GM12878 (cell line): Measurements from ENCODE around the gene RIPOR1. TPM values are rescaled to one million over a fixed set of nuclear protein-coding genes. Genes with fewer than 3 reads are reported as not detected.
"Not testable (repeated sequence)": the region's sequence is repeated elsewhere in the genome, so short reads cannot be mapped to it uniquely, and the experiment has no call there.

Source experiments
- ATAC-seq: fragments of 200-7000 bp; cut with Tn5 transposase; 3 replicates; pipeline ENCODE4 v1.9.1; 2020; ENCODE audit warnings: mild to moderate bottlenecking, moderate library complexity
- BruUV-seq: library from RNA; stranded (reverse); fragments of 400-500 nt; replicated peaks from 2 replicates; lab custom pipeline; 2021; lab: Mats Ljungman, UMichigan
- CTCF ChIA-PET: fragments of 300-600 bp; sonication (Branson Sonifier 250); formaldehyde crosslinking; extraction: SDS; loops from one replicate; lab custom pipeline; 2021; ENCODE audit warnings: inconsistent platforms; lab: Yijun Ruan, JAX
- POLR2A ChIA-PET: fragments of 350-600 bp; formaldehyde crosslinking; extraction: SDS; loops from one replicate; lab custom pipeline; 2021; ENCODE audit warnings: inconsistent platforms; lab: Charles Lee
- RAD21 ChIA-PET: fragments of 300-600 bp; sonication (Branson Sonifier 250); formaldehyde crosslinking; loops from one replicate; lab custom pipeline; 2023; ENCODE audit warnings: antibody characterized with exemption; ENCODE audit not compliant: unreplicated experiment; lab: Charles Lee
- SMC1A ChIA-PET: fragments of 300-600 bp; sonication (Branson Sonifier 250); formaldehyde crosslinking; loops from one replicate; lab custom pipeline; 2023; ENCODE audit not compliant: unreplicated experiment, uncharacterized antibody; lab: Charles Lee
- DNase-seq: peaks from one replicate; pipeline ENCODE4 v3.0.0-alpha.2; 2011; ENCODE audit warnings: low read depth, low spot score
- FAIRE-seq: peaks from 3 replicates; lab custom pipeline; 2011; peaks lifted over from hg19 to GRCh38; lab: Jason Lieb, UNC
- H2AFZ ChIP-seq: 2 replicates; pipeline ENCODE4 v1.6.0; 2011; ENCODE audit warnings: low read depth, low read length, control low read depth; ENCODE audit not compliant: control insufficient read depth
- H3K27ac ChIP-seq: 2 replicates; pipeline ENCODE4 v1.5.1; 2011; ENCODE audit warnings: control low read depth; ENCODE audit not compliant: control insufficient read depth, insufficient read depth
- H3K27me3 ChIP-seq, 2 experiments: replicated peaks in 1 of 2; 2 replicates each; pipeline versions ENCODE4 v1.6.0 to v1.6.1; 2011; ENCODE audit warnings: low read length in 1 of 2; ENCODE audit not compliant: control insufficient read depth in 2 of 2, insufficient read depth in 2 of 2
- H3K36me3 ChIP-seq, 2 experiments: 2 replicates each; pipeline ENCODE4 v1.5.1; 2011; ENCODE audit warnings: low read length in 1 of 2; ENCODE audit not compliant: control insufficient read depth in 2 of 2, insufficient read depth in 2 of 2
- H3K4me1 ChIP-seq: 2 replicates; pipeline ENCODE4 v1.6.1; 2011; ENCODE audit warnings: mild to moderate bottlenecking, low read length, moderate library complexity, mixed read lengths; ENCODE audit not compliant: control insufficient read depth, insufficient read depth
- H3K4me2 ChIP-seq: 2 replicates; pipeline ENCODE4 v1.6.0; 2011; ENCODE audit warnings: control low read depth; ENCODE audit not compliant: control insufficient read depth, insufficient read depth
- H3K4me3 ChIP-seq: fragments of 200-600 bp; sonication (generic); 2 replicates; pipeline ENCODE4 v1.5.1; 2016
- H3K79me2 ChIP-seq: 2 replicates; pipeline ENCODE4 v1.6.0; 2011; ENCODE audit warnings: low read length; ENCODE audit not compliant: control insufficient read depth, insufficient read depth
- H3K9ac ChIP-seq: 2 replicates; pipeline ENCODE4 v1.8.0; 2011; ENCODE audit warnings: low read length, control low read depth, mixed read lengths; ENCODE audit not compliant: control insufficient read depth, insufficient read depth
- H3K9me3 ChIP-seq: replicated peaks from 3 replicates; pipeline ENCODE4 v1.5.1; 2011; ENCODE audit warnings: mild to moderate bottlenecking, low read length; ENCODE audit not compliant: control insufficient read depth, insufficient read depth
- H4K20me1 ChIP-seq: 2 replicates; pipeline ENCODE4 v1.6.0; 2011; ENCODE audit not compliant: control insufficient read depth, insufficient read depth
- JUND ChIP-seq: IDR thresholded peaks from 2 replicates; pipeline ENCODE4 v1.6.1; 2012; ENCODE audit warnings: low read depth, mild to moderate bottlenecking, low read length, improper control_type of control experiment, moderate library complexity
- LARP7 ChIP-seq: fragments of 450-650 bp; IDR thresholded peaks from 2 replicates; pipeline ENCODE4 v1.6.1; 2017; ENCODE audit warnings: mild to moderate bottlenecking
- NR2C2 ChIP-seq: IDR thresholded peaks from 2 replicates; pipeline ENCODE4 v1.6.1; 2011; ENCODE audit warnings: borderline replicate concordance, low read depth; ENCODE audit not compliant: control insufficient read depth, insufficient read length
- WGBS: methylation state at CpG from one replicate; pipeline ENCODE4 v1.1.6; 2016; ENCODE audit warnings: low lambda C conversion rate; ENCODE audit not compliant: insufficient replicate concordance, insufficient coverage; ENCODE audit errors: missing lambda C conversion rate; 5-methylcytosine and 5-hydroxymethylcytosine counted together
- in situ Hi-C: fragments of 300-500 bp; cut with MboI; formaldehyde crosslinking; loops from 9 replicates; pipeline ENCODE4 v1.14.3; 2018; ENCODE audit warnings: mixed read lengths
- intact Hi-C: fragments of 100-400 bp; cut with micrococcal nuclease; formaldehyde crosslinking; loops from one replicate; pipeline ENCODE4 v1.14.2; 2022; ENCODE audit not compliant: unreplicated experiment
- polyA plus RNA-seq, 11 experiments: library from polyadenylated mRNA; depleted of rRNA in 4 of 11; unstranded in 6 of 11; stranded (reverse) in 5 of 11; fragments of >200 nt; fragmentation: Nextera tagmentation in 4 of 11; fragmentation: Illumina TruSeq in 1 of 11; extraction: Ambion mirVana in 4 of 11; extraction: Trizol in 1 of 11; gene quantifications; 1 replicate in 1 of 11; 2 replicates in 10 of 11; pipeline versions ENCODE4 v1.2.1 to v1.2.3, GENCODE V29; 2011 to 2016; ENCODE audit warnings: inconsistent platforms in 2 of 11, missing spikeins in 2 of 11, low read depth in 1 of 11
- total RNA-seq, 4 experiments: library from RNA; depleted of rRNA in 3 of 4; stranded (reverse); fragments of >200 nt in 3 of 4; fragmentation: Illumina TruSeq in 1 of 4; extraction: Trizol in 1 of 4; gene quantifications; 2 replicates each; pipeline versions ENCODE4 v1.2.1 to v1.2.3, GENCODE V29; 2013 to 2021
- TF ChIP-seq, protein P1 (sequence below): fragments of 450-650 bp; IDR thresholded peaks from 2 replicates; pipeline ENCODE4 v1.6.1; 2014; ENCODE audit warnings: mild to moderate bottlenecking

RIPOR1 gene
- total and polyA plus RNA-seq, 10 of the 15 experiments (the other 5 are each of a cell fraction or from before 2014, with no cell fraction given): 0.13 to 28.5 (median 7.0) TPM

DNA sequence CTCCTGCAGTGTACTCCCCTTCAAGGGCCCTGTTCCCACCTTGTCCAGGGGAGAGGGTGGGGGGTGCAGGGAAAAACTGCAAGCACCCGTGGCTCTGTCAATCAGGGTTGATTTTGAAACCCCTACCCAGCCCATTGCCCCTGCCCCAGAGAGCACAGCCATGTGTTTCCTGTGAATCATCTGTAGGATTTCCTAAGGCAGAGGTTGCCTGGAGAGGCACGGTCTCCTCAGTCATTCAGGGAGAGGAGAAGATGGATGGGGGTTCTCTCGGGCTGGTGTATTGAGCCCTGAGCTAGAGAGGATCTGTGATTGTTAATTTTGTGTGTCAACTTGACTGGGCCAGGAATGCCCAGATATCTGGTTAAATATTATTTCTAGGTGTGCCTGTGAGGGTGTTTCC, 41.8 kb upstream of the RIPOR1 start (continued):
- TF ChIP-seq, protein P1, sequence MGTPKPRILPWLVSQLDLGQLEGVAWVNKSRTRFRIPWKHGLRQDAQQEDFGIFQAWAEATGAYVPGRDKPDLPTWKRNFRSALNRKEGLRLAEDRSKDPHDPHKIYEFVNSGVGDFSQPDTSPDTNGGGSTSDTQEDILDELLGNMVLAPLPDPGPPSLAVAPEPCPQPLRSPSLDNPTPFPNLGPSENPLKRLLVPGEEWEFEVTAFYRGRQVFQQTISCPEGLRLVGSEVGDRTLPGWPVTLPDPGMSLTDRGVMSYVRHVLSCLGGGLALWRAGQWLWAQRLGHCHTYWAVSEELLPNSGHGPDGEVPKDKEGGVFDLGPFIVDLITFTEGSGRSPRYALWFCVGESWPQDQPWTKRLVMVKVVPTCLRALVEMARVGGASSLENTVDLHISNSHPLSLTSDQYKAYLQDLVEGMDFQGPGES: no peak
- TF ChIP-seq NR2C2 (no peak), LARP7 (no peak), JUND (no peak)

DNA sequence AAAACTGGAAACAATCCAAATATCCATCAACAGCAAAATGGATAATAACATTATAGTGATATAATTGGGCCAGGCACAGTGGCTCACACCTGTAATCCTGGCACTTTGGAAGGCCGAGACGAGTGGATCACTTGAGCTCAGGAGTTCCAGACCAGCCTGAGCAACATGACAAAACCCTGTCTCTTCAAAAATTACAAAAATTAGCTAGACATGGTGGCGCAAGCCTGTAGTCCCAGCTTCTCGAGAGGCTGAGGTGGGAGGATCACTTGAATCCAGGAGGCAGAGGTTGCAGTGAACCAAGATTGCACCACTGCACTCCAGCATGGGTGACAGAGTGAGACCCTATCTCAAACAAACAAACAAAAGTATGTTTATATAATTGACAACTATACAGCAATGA, 41.1 kb upstream of the RIPOR1 start:
- H3K27me3 ChIP-seq, H2AFZ ChIP-seq, H4K20me1 ChIP-seq, intact Hi-C loops, H3K36me3 ChIP-seq, H3K27ac ChIP-seq, in situ Hi-C loops, H3K9ac ChIP-seq, DNase-seq, H3K79me2 ChIP-seq, FAIRE-seq, H3K4me2 ChIP-seq, H3K4me3 ChIP-seq, ATAC-seq, BruUV-seq, H3K9me3 ChIP-seq: not testable (repeated sequence)
- ChIA-PET SMC1A (interaction anchor here (6.2 kb wide), 1 partner anchor 28 kb away, joined by 92 read pairs; no protein-coding TSS in a partner anchor), POLR2A (interaction anchor here (1.2 kb wide), 1 partner anchor 33 kb away, joined by 3 read pairs; no protein-coding TSS in a partner anchor), CTCF (interaction anchor here (1.0 to 15.3 kb wide), 3 partner anchors 11 to 329 kb away, joined by 3 to 453 read pairs (median 7); no protein-coding TSS in a partner anchor), RAD21 (interaction anchor here (1.6 to 12.3 kb wide), 2 partner anchors 28 to 34 kb away, joined by 15 to 172 read pairs; no protein-coding TSS in a partner anchor)
- H3K4me1 ChIP-seq: peaks cover 20% of the 10 kb centered on the region
- WGBS: 98% methylated on average over 4 of the region's 4 CpGs
